Esophagus squamous epithelium (tissue), 5 donors: ENCODE data around the gene EI24. TPM values are rescaled to one million over a fixed set of nuclear protein-coding genes. Genes with fewer than 3 reads are reported as not detected.
"Not testable (repeated sequence)": the region's sequence is repeated elsewhere in the genome, so short reads cannot be mapped to it uniquely, and the experiment has no call there.

ENCODE experiments used
- DNase-seq: peaks from one replicate; lab custom pipeline; 2025; lab: John Stamatoyannopoulos, UW
- H3K27ac ChIP-seq, 4 donors: fragments of 200-600 bp; sonication (generic); one replicate each; pipeline ENCODE4 v1.5.1; 2016 to 2019; ENCODE audit warnings: mild to moderate bottlenecking in 1 of 4
- H3K27me3 ChIP-seq, 4 donors: fragments of 200-600 bp; sonication (generic); 1 replicate in 3 of 4; 2 replicates in 1 of 4; pipeline versions ENCODE4 v1.5.1 to v1.6.0; 2017 to 2021; ENCODE audit warnings: antibody characterized with exemption in 1 of 4
- H3K36me3 ChIP-seq, 3 donors: fragments of 200-600 bp; sonication (generic); one replicate each; pipeline ENCODE4 v1.5.1; 2016 to 2019
- H3K4me1 ChIP-seq, 3 donors: fragments of 200-600 bp; sonication (generic); one replicate each; pipeline ENCODE4 v1.5.1; 2017 to 2019
- H3K4me3 ChIP-seq, 4 donors: fragments of 200-600 bp; sonication (generic); 1 replicate in 3 of 4; 2 replicates in 1 of 4; pipeline ENCODE4 v1.5.1; 2016 to 2019; ENCODE audit warnings: mild to moderate bottlenecking in 2 of 4, moderate library complexity in 1 of 4
- H3K9me3 ChIP-seq, 3 donors: fragments of 200-600 bp; sonication (generic); one replicate each; pipeline ENCODE4 v1.5.1; 2016 to 2019
- CTCF ChIP-seq, 6 experiments: fragments of 450-650 bp in 4 of 6; fragments of 200-600 bp in 2 of 6; sonication (generic) in 2 of 6; IDR thresholded peaks; one replicate each; pipeline ENCODE4 v1.5.1; 2016 to 2019; ENCODE audit warnings: antibody characterized with exemption in 6 of 6, mild to moderate bottlenecking in 4 of 6, moderate library complexity in 4 of 6
- POLR2A ChIP-seq, 4 donors: fragments of 450-650 bp; IDR thresholded peaks; one replicate each; pipeline ENCODE4 v1.6.1; 2017; ENCODE audit warnings: antibody characterized with exemption in 4 of 4, mild to moderate bottlenecking in 4 of 4, moderate library complexity in 3 of 4
- WGBS, 2 donors: methylation state at CpG; one replicate each; pipeline ENCODE4 v1.1.5; 2018; 5-methylcytosine and 5-hydroxymethylcytosine counted together
- intact Hi-C: fragments of 100-400 bp; cut with DNase I; formaldehyde crosslinking; loops from one replicate; pipeline ENCODE4 v1.15.0; 2022
- total RNA-seq, 4 donors: library from RNA; depleted of rRNA; stranded (reverse); fragments of >200 nt; gene quantifications; one replicate each; pipeline ENCODE4 v1.1.0, GENCODE V29; 2016
- donor health status: DM: yes; HTN: yes; CAD: no.

Gene EI24
- total RNA-seq, 4 donors from 2014 or later, result 63.6 to 128 (median 107) TPM

GRCh38 chr11:125564357-125564756 lies 4.9 kb upstream of the EI24 start:
- WGBS, 2 donors, result 49 to 77% methylated on average over 2 to 3 of the region's 3 CpGs
- H3K9me3 ChIP-seq, result no peaks in the 10 kb centered on the region

GRCh38 chr11:125566235-125566634 lies 3.0 kb upstream of the EI24 start:
- TF ChIP-seq CTCF (IDR thresholded peaks at IDR 0.05), result no peak
- TF ChIP-seq POLR2A (IDR thresholded peaks at IDR 0.05), result no peak
- no peaks in the 10 kb centered on the region for H3K27me3 ChIP-seq
- H3K4me3 ChIP-seq, result no peak overlapping the region
- H3K36me3 ChIP-seq, result no peaks in the 10 kb centered on the region
- peaks cover 7 to 21% (median 9%) of the 10 kb centered on the region in 3 donors for H3K4me1 ChIP-seq
- H3K9me3 ChIP-seq, result no peaks in the 10 kb centered on the region
- intact Hi-C loops, result no loop called here
- no peak for DNase-seq
- WGBS, 2 donors, result 83 to 92% methylated on average over 2 of the region's 4 CpGs
- no peak overlapping the region for H3K27ac ChIP-seq

More at GRCh38 chr11:125564357-125564756, 4.9 kb upstream of the EI24 start:
- Histone ChIP-seq H3K4me1 (peaks cover 0 to 5% (median 0%) of the 10 kb centered on the region in 3 donors), H3K4me3 (no peak overlapping the region), H3K27ac (no peak overlapping the region), H3K27me3 (no peaks in the 10 kb centered on the region), H3K36me3 (no peaks in the 10 kb centered on the region)
- intact Hi-C loops, result no loop called here
- no peak for DNase-seq
- TF ChIP-seq CTCF (IDR thresholded peaks at IDR 0.05), result no peak
- TF ChIP-seq POLR2A (IDR thresholded peaks at IDR 0.05), result no peak

DNA sequence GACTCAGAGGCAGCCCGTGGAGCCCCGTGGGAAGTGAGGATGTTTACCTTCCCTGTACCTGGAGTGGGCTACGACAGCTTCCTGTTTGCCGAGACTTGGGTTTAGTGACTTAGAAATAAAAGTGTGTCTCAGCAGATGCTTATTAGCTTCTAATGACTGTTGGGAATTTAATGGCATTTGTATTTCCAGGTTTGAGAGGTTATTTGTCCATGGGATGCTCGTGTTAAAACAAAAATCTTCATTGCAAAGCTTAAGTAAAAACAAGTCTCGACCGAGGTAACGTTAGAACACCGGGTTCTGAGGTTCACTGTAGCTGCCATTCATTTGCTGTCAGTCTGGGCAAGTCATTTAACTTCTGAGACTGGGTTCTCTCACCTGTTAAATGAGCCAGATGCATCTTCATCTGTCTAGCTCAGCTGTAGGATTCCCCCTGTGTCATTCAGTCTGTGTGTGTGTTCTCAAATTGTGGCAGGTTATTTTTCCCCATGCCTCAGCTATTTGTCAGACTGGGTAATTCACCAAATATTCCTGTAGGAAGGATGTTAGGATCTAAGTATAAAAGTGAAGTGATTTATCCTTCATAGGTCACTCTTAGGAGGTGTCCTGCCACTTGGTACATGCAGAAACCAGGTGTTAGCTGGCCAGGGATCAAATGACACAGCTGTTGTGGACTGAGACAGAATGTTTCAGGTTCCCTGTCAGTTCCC lies 791 bp downstream of the EI24 start:
- Histone ChIP-seq H3K36me3 (peaks cover 3 to 29% (median 18%) of the 10 kb centered on the region in 3 donors), H3K4me1 (peaks cover 7 to 29% (median 9%) of the 10 kb centered on the region in 3 donors), H3K9me3 (no peaks in the 10 kb centered on the region), H3K27ac (peak overlapping the region; percentile 90 to 92 (median 92)), H3K4me3 (peak overlapping the region; percentile 67 to 94 (median 90)), H3K27me3 (no peaks in the 10 kb centered on the region)
- DNase-seq, result no peak
- intact Hi-C loops, result no loop called here
- no peak for TF ChIP-seq POLR2A (IDR thresholded peaks at IDR 0.05)
- TF ChIP-seq CTCF (IDR thresholded peaks at IDR 0.05), result no peak
- 1 to 2% methylated on average over 7 of the region's 9 CpGs for WGBS, 2 donors

GRCh38 chr11:125570952-125571351 lies 1.7 kb downstream of the EI24 start:
- intact Hi-C loops, result no loop called here
- no peak overlapping the region for H3K4me3 ChIP-seq
- WGBS, 2 donors, result 56 to 57% methylated on average over 2 of the region's 2 CpGs
- peaks cover 6 to 37% (median 27%) of the 10 kb centered on the region in 3 donors for H3K36me3 ChIP-seq
- H3K4me1 ChIP-seq, result peaks cover 7 to 29% (median 9%) of the 10 kb centered on the region in 3 donors
- H3K27me3 ChIP-seq, result no peaks in the 10 kb centered on the region
- no peaks in the 10 kb centered on the region for H3K9me3 ChIP-seq
- H3K27ac ChIP-seq, result no peak overlapping the region
- DNase-seq, result no peak
- TF ChIP-seq POLR2A (IDR thresholded peaks at IDR 0.05) (no peak), CTCF (IDR thresholded peaks at IDR 0.05) (no peak)

GRCh38 chr11:125572916-125573315 lies 3.6 kb downstream of the EI24 start:
- H3K4me1 ChIP-seq, result peaks cover 7 to 29% (median 9%) of the 10 kb centered on the region in 3 donors
- intact Hi-C loops, result no loop called here
- peaks cover 6 to 57% (median 29%) of the 10 kb centered on the region in 3 donors for H3K36me3 ChIP-seq
- DNase-seq, result no peak
- WGBS, 2 donors, result 77 to 81% methylated on average over 5 of the region's 5 CpGs
- no peak for TF ChIP-seq POLR2A (IDR thresholded peaks at IDR 0.05)
- no peak for TF ChIP-seq CTCF (IDR thresholded peaks at IDR 0.05)
- H3K4me3 ChIP-seq, result no peak overlapping the region
- no peaks in the 10 kb centered on the region for H3K9me3 ChIP-seq
- H3K27ac ChIP-seq, result no peak overlapping the region
- no peaks in the 10 kb centered on the region for H3K27me3 ChIP-seq

DNA sequence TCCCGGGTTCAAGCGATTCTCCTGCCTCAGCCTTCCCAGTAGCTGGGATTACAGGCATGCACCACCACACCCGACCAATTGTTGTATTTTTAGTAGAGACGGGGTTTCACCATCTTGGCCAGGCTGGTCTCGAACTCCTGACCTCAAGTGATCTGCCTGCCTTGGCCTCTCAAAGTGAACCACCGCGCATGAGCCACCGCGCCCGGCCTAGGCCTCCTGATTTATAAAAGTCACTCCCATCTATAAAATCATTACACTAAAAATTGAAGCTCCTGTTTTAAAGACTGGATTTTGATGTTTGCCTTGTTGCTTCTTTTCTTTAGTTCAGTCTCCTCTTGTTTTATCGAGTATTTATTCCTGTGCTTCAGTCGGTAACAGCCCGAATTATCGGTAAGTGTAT lies 7.9 kb downstream of the EI24 start:
- H3K4me3 ChIP-seq, DNase-seq, H3K4me1 ChIP-seq, H3K9me3 ChIP-seq, intact Hi-C loops, H3K27me3 ChIP-seq, H3K27ac ChIP-seq: not testable (repeated sequence)
- WGBS, 2 donors, result 93 to 97% methylated on average over 12 to 14 of the region's 14 CpGs
- H3K36me3 ChIP-seq, result peaks cover 20 to 100% (median 61%) of the 10 kb centered on the region in 3 donors
